Panc1 (cell line): ENCODE data around the gene POLE. TPM values are rescaled to one million over a fixed set of nuclear protein-coding genes. Genes with fewer than 3 reads are reported as not detected.

ENCODE experiments used
- ATAC-seq: fragments of 200-7000 bp; cut with Tn5 transposase; 2 replicates; pipeline ENCODE4 v1.9.1; 2020; ENCODE audit warnings: mild to moderate bottlenecking, moderate library complexity
- BruUV-seq: library from RNA; stranded (reverse); fragments of 400-500 nt; replicated peaks from 2 replicates; lab custom pipeline; 2021; lab: Mats Ljungman, UMichigan
- CTCF ChIA-PET: fragments of 300-600 bp; sonication (Branson Sonifier 250); formaldehyde crosslinking; loops from one replicate; lab custom pipeline; 2022; ENCODE audit warnings: antibody characterized with exemption; lab: Charles Lee
- POLR2A ChIA-PET: fragments of 300-600 bp; sonication (Branson Sonifier 250); formaldehyde crosslinking; loops from one replicate; lab custom pipeline; 2022; ENCODE audit warnings: antibody characterized with exemption; lab: Charles Lee
- DNase-seq: peaks from one replicate; pipeline ENCODE4 v3.0.0-alpha.2; 2010; ENCODE audit warnings: low read depth, low spot score
- H3K27ac ChIP-seq: 2 replicates; pipeline ENCODE4 v1.5.1; 2011; ENCODE audit warnings: mild to moderate bottlenecking, low read length, inconsistent platforms
- H3K27me3 ChIP-seq: fragments of 200-500 bp; sonication (Bioruptor generic); 2 replicates; pipeline ENCODE4 v1.6.0; 2014; ENCODE audit warnings: low read length, inconsistent platforms; ENCODE audit not compliant: control insufficient read depth, insufficient read depth
- H3K36me3 ChIP-seq: fragments of 200-500 bp; sonication (Bioruptor generic); 2 replicates; pipeline ENCODE4 v1.5.1; 2014; ENCODE audit warnings: inconsistent platforms, mild to moderate bottlenecking, low read length, moderate library complexity; ENCODE audit not compliant: control insufficient read depth, insufficient read depth
- H3K4me1 ChIP-seq: 2 replicates; pipeline ENCODE4 v1.5.1; 2011; ENCODE audit warnings: inconsistent platforms, mild to moderate bottlenecking, low read length, moderate library complexity; ENCODE audit not compliant: control insufficient read depth, insufficient read depth
- H3K4me3 ChIP-seq, 2 experiments: 2 replicates each; pipeline ENCODE4 v1.5.1; 2011 to 2012; ENCODE audit warnings: low read depth in 2 of 2, low read length in 2 of 2, mild to moderate bottlenecking in 2 of 2, inconsistent platforms in 1 of 2, moderate library complexity in 1 of 2
- H3K9me3 ChIP-seq: fragments of 200-500 bp; sonication (Bioruptor generic); 2 replicates; pipeline ENCODE4 v1.5.1; 2014; ENCODE audit warnings: low read depth, mild to moderate bottlenecking, inconsistent platforms, low read length, moderate library complexity; ENCODE audit not compliant: control insufficient read depth, insufficient read depth
- CTCF ChIP-seq: fragments of 450-650 bp; IDR thresholded peaks from 2 replicates; pipeline ENCODE4 v1.5.1; 2017; ENCODE audit warnings: mild to moderate bottlenecking
- POLR2AphosphoS5 ChIP-seq: IDR thresholded peaks from 2 replicates; pipeline ENCODE4 v1.6.1; 2012; ENCODE audit warnings: mild to moderate bottlenecking, low read depth, low read length, moderate library complexity
- REST ChIP-seq, 2 experiments: IDR thresholded peaks; 2 replicates each; pipeline ENCODE4 v1.6.1; 2011 to 2012; ENCODE audit warnings: low read depth in 2 of 2, control low read depth in 1 of 2, low read length in 1 of 2, mild to moderate bottlenecking in 1 of 2, moderate library complexity in 1 of 2; ENCODE audit not compliant: insufficient read depth in 1 of 2
- SIN3A ChIP-seq: IDR thresholded peaks from 2 replicates; pipeline ENCODE4 v1.6.1; 2012; ENCODE audit warnings: low read depth, mild to moderate bottlenecking, low read length, moderate library complexity, borderline replicate concordance; ENCODE audit not compliant: insufficient read depth
- TCF7L2 ChIP-seq: IDR thresholded peaks from 2 replicates; pipeline ENCODE4 v1.6.1; 2011; ENCODE audit warnings: mild to moderate bottlenecking, low read depth, low read length, inconsistent platforms
- in situ Hi-C: cut with HindIII; loops from 2 replicates; pipeline ENCODE4 v1.10.0; 2016; ENCODE audit warnings: low sequenced_read_pairs, low pct_unique_long_range_greater_than_20kb
- intact Hi-C: fragments of 100-400 bp; cut with micrococcal nuclease; formaldehyde crosslinking; loops from one replicate; pipeline ENCODE4 v1.10.0; 2022; ENCODE audit not compliant: unreplicated experiment
- total RNA-seq: library from RNA; stranded (reverse); gene quantifications from one replicate; pipeline ENCODE4 v1.2.1, GENCODE V29; 2021; ENCODE audit not compliant: unreplicated experiment

The POLE gene
- total RNA-seq, 1 experiment from 2014 or later, result 112 TPM

- H3K27me3 ChIP-seq, result no peaks in the 10 kb centered on the region
- no peak overlapping the region for H3K27ac ChIP-seq
- ChIA-PET POLR2A (interaction anchor here (0.7 kb wide), 1 partner anchor 12 kb away, joined by 14 read pairs; no protein-coding TSS in a partner anchor), CTCF (no interaction called here)
- in situ Hi-C loops, result no loop called here
- TF ChIP-seq REST (IDR thresholded peaks at IDR 0.05; ENCODE audit: insufficient read depth in 1 of 2, low read depth in 2 of 2, low read length in 1 of 2), result no peak
- H3K4me1 ChIP-seq, result no peaks in the 10 kb centered on the region
- no peak overlapping the region for H3K4me3 ChIP-seq
- no peak for DNase-seq
- no TSS peak for BruUV-seq
- no peak for ATAC-seq
- intact Hi-C loops, result no loop called here
- peaks cover 32% of the 10 kb centered on the region for H3K36me3 ChIP-seq
- H3K9me3 ChIP-seq, result no peaks in the 10 kb centered on the region
Observed at GRCh38 chr12:132658149-132658894, 28.8 kb downstream of the POLE start.

GRCh38 chr12:132657004-132657727, 30.0 kb downstream of the POLE start:
- TF ChIP-seq TCF7L2, result no peak
- TF ChIP-seq REST (IDR thresholded peaks at IDR 0.05; ENCODE audit: insufficient read depth in 1 of 2, low read depth in 2 of 2, low read length in 1 of 2), result no peak
- TF ChIP-seq CTCF, result no peak
- TF ChIP-seq SIN3A, result no peak
- TF ChIP-seq POLR2AphosphoS5, result no peak
- Histone ChIP-seq H3K4me3 (no peak overlapping the region), H3K27me3 (no peaks in the 10 kb centered on the region), H3K27ac (no peak overlapping the region), H3K4me1 (no peaks in the 10 kb centered on the region), H3K36me3 (peaks cover 33% of the 10 kb centered on the region), H3K9me3 (no peaks in the 10 kb centered on the region)
- ChIA-PET CTCF (interaction anchor here (0.6 kb wide), 1 partner anchor 49 kb away, joined by 8 read pairs; no protein-coding TSS in a partner anchor), POLR2A (no interaction called here)
- DNase-seq (no peak), ATAC-seq (0 out of 2 replicates have a peak, but pooled peaks have one; percentile 26)
- no TSS peak for BruUV-seq
- in situ Hi-C loops, result no loop called here
- intact Hi-C loops, result no loop called here
